ENCODE data around the gene VWA3B.

- TF ChIP-seq CTCF (optimal IDR thresholded peaks at IDR 0.05 in 1 of 3, IDR thresholded peaks at IDR 0.05 in 1 of 3, conservative IDR thresholded peaks at IDR 0.05 in 1 of 3; ENCODE audit: extremely low read depth in 1 of 3, insufficient read depth in 2 of 3, low read length in 3 of 3) (no peak), EZH2 (IDR thresholded peaks at IDR 0.05; ENCODE audit: low read length) (no peak)
Observed at GRCh38 chr2:98165516-98166071, 78.6 kb downstream of the VWA3B start.

Data from keratinocyte (primary cell).